HG03565 (cell line): ENCODE measurements around the gene IFI35.
"Not testable (repeated sequence)": the region's sequence is repeated elsewhere in the genome, so short reads cannot be mapped to it uniquely, and the experiment has no call there.

Experiments used
- ATAC-seq: cut with Tn5 transposase; IDR thresholded peaks from one replicate; pipeline ENCODE4 v1.9.1; 2021; ENCODE audit warnings: mild to moderate bottlenecking, moderate library complexity; ENCODE audit not compliant: unreplicated experiment

IFI35 gene

DNA sequence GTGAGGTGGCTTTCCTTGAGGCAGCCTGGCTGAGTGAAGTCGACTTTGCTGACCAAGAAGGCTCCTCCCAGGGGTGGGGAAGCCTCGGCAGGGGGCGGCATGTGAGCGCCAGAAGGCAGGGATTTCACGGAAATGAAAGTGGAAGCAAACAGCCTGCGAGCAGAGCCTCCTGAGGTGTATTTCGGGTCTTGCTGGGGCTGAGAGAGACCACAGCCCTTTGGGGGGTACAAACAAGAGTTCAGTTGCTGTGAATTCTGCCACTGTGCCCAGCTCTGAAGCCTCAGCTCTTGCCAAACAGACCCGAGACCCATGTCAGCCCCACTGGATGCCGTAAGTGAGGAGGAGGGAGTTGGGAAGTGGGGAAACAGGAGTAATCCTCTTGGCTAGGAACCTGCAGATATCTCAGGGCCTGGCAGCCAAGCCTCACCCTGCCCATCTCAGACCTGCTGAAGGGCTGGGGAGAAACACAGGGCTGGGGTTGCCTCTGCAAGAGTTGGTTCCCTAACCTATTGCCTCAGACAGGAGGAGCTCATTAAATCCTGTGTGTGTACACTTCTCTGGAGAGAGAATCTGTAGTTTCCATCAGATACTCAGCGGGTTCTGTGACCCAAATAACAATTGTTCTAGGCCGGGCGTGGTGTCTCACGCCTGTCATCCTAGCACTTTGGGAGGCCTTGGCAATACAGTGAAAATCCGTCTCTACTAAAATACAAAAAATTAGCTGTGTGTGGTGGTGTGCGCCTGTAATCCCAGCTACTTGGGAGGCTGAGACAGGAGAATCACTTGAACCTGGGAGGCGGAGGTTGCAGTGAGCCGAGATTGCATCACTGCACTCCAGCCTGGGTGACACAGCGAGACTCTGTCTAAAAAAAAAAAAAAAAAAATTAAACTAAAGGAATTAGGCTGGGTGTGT lies at the start of gene IFI35:
TSS of gene IFI35 (plus strand) at position 146 of the 913 bp plus-strand sequence. CDS start at position 310, 164 bp downstream.
- peak; percentile 80 for ATAC-seq

DNA sequence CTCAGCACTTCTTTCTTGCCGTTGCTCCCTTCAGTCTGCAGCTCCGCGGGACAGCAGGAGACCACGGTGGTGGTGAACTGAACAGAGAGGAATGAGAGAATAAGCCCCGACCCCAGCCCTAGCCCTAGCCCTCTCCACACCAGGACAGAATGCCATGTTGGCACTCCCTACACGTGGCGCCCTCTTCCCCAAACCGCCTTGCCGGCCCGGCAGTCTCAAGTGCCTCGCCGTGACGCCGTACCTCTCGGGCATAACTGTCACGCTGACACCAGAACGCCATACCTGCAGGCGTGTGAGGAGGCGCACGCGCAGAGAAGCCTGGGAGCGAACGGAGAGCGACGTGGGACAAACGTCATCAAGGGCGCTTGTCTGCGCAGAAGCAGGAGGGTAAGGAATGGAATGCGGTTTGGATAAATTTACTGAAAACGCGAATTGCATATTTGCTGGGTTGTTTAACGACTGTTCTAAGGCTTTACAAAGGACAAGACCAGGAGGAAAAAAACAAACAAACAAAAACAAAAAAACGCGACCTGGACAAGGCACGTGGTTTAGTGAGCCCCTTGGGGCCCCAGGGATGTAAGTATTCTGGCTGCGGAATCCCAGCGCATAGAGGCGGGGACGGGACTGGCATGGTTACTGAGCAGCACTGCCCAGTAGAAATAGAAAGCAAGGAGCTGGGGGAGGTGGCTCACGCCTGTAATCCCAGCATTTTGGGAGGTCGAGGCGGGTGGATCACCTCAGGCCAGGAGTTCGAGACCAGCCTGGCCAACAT lies 42.2 kb upstream of the IFI35 start, which contains the start of gene AARSD1:
TSS of gene AARSD1 (minus strand) at position 294 of the 772 bp plus-strand sequence. CDS start at position 280, 14 bp downstream.
- ATAC-seq, result peak; percentile 80

DNA sequence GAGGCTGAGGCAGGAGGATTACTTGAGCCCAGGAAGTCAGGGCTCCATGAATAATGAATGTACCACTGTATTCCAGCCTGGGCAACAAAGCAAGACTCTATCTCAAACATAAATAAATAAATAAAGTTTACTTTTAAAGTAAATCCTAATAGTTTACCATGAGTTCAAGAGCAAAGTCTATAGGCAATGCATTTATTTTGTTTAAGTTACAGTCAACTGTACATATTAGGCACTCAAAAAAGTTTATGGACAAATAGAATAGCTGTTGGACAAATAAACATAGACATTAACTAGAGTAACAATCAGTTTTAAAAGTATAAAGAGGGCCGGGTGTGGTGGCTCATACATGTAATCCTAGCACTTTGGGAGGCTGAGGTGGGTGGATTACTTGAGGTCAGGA lies 38.7 kb upstream of the IFI35 start:
- no peak for ATAC-seq

DNA sequence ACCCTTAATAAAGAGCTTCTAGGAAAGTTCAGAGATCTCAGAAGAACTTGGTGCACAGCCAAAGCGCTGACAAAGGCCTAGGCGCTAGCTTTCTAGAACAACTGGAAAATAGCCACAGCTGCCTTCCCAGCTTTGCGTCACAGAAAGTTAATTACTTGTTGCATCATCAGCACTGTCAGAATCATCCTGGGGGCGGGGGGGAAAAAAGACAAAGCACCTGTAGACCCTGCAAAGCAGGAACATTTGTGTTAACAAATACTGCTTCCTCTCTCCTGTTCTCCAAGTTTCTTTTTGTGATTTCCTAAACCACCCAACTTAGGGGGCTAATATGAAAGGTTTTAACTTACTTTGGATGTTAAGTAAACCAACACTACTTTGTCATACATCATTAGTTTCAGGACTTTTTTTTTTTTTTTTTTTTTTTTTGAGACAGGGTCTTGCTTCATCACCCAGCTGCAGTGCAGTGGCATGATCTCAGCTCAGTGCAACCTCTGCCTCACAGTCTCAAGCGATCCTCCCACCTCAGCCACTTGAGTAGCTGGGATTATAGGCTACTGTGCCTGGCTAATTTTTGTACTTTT lies 37.5 kb upstream of the IFI35 start:
- ATAC-seq, result no peak

DNA sequence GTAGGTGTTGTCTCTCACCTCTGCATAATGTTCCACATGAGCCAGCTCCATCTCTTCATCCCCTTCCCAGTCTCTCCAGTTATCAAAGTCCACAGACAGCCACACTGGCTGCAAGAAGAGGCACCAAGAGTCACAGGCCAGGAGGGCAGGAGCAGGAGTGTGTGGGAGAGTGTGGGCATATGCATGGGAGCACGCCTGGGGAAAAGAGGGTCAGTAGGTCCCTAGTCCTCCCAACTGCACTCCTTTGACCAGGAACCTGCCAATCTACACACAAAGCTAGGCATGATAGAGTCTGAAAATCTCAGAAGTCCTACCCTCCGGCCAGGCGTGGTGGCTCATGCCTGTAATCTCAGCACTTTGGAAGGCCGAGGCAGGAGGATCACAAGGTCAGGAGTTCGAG lies 35.0 kb upstream of the IFI35 start:
- ATAC-seq, result no peak

DNA sequence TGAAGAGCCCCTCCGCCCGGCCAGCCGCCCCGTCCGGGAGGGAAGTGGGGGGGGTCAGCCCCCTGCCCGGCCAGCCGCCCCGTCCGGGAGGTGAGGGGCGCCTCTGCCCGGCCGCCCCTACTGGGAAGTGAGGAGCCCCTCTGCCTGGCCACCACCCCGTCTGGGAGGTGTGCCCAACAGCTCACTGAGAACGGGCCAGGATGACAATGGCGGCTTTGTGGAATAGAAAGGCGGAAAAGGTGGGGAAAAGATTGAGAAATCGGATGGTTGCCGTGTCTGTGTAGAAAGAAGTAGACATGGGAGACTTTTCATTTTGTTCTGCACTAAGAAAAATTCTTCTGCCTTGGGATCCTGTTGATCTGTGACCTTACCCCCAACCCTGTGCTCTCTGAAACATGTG lies 33.3 kb upstream of the IFI35 start:
- ATAC-seq, result not testable (repeated sequence)

DNA sequence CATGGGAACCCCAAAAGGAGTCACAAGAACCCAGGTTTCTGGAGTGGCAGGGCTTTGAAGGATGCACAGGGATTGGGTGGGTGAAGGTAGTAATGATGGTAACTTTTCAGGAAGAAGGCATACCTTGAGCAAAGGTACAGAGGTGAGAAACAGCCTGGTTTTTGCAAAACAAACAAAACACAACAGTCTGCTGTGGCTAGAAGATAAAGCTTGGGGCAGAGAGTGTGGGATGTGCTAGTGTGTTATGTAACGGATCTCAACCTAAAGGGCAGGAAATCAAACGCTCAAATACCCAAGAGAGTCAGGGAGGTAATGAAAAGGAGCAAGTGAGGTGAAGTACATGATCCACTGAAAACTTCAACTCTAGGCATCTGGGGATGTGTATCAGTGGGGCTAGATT lies 31.3 kb upstream of the IFI35 start:
- no peak for ATAC-seq

DNA sequence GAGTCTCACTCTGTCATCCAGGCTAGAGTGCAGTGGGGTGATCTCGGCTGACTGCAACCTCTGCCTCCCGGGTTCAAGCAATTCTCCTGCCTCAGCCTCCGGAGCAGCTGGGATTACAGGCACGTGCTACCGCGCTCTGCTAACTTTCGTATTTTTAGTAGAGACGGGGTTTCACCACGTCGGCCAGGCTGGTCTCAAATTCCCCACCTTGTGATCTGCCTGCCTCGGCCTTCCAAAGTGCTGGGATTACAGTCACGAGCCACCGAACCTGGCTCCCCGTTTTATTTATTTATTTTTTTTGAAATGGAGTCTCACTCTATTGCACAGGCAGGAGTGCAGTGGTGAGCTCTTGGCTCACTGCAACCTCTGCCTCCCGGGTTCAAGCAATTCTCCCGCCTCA lies 30.9 kb upstream of the IFI35 start:
- not testable (repeated sequence) for ATAC-seq

DNA sequence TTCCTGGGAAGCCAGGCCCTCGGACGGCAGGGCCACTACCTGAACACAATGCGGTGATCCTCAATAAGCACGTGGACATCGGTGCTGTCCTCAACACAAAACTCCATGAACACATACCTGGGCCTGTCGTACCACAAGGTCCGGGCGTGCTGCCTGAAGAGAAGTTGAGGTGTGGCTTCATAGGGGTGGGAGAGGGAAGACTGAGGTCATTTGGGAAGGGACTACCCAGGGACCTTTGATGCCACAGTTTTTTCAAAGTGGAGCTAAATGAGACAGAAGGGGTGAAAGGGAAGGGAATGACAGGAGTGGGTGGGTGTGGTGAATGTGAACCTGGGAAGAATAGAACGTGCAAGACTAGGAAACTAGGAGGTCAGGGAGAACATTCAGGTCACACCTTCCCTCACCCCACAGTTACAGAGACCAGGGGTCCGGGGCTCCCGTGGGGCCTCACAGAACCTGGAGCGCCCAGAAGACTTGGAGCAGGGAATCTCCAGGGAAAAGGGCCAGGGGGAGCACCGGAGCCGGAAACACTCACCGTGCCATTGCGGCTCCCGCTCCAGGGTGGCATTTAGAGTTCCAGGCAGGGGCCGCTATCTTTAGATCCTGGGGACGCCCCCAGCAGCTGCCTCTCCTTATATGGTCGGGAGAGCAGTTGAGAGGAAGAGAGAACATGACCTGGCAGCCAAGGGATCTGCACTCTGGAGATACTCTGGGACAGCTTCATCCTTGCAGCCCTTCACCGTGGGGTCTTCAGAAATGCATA lies 26.9 kb upstream of the IFI35 start, which contains the start of gene PTGES3L:
TSS of gene PTGES3L (minus strand) at position 570 of the 763 bp plus-strand sequence. CDS start at position 543, 27 bp downstream.
- ATAC-seq, result peak; percentile 27

DNA sequence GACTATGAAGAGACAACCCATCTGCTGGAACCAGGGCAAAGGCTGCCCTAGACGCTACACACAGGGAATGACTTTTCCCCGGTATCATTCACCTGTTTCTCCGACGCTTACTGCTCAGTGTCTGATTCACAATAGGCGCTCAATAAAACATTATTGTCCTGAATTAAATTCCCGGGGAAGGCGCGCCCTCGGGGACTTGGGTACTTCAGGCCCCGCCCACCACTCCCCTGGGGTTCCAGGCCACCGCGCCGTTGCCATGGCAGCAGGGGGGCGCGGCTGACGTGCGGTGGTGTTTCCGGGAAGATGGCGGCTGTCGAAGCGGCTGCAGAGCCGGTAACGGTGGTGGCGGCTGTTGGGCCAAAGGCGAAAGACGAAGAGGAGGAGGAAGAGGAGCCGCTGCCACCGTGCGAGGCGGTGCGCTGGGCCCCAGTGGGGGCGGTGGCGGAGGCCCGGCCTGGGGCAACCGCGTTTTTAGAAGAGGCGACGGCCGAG lies 26.3 kb upstream of the IFI35 start, which contains the start of gene RUNDC1:
TSS of gene RUNDC1 (plus strand) at position 292 of the 492 bp plus-strand sequence. CDS start at position 304, 12 bp downstream.
- ATAC-seq, result peak; percentile 42

DNA sequence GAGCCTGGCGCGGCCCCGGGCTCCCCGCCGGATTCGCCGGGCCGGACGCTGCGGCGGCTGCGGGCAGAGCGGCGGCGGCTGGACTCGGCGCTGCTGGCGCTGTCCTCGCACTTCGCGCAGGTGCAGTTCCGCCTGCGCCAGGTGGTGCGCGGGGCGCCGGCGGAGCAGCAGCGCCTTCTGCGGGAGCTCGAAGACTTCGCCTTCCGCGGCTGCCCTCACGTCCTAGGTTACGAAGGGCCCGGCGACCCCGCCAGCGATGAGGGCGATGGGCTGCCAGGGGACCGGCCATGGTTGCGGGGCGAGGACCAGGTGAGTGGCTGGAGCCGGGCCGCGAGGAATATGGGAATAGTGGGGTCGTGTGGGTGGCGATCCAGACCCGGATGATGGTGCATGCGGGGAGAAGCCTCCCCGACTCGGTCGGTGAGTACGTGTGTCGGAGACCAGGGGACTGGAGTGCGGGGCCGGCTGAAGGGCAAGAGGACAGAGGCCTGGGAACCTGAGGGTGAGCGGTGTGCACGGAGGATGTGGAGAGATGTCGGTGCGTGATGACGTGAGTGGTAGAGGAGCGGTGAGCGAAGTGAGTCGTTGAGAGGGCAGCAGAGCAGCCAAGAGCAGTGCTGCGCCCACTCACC lies 25.7 kb upstream of the IFI35 start:
- peak; percentile 29 for ATAC-seq

DNA sequence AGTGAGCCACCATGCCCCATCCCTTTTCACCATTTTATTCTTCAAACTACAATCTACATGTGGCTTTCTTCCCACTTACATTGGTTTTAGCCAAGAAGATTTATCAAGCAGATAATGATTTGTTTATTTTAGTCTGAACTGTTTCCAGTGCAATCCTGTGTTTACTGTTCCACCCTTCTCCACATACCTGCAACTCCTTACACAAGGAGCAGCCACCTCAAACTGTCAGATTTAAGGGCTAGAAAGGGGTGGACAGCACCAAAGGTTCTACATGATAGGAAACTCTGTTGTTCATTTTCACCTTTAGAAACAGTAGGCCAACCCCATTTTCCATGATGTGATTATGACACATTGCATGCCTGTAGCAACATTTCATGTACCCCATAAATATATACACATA lies 24.3 kb upstream of the IFI35 start:
- no peak for ATAC-seq

DNA sequence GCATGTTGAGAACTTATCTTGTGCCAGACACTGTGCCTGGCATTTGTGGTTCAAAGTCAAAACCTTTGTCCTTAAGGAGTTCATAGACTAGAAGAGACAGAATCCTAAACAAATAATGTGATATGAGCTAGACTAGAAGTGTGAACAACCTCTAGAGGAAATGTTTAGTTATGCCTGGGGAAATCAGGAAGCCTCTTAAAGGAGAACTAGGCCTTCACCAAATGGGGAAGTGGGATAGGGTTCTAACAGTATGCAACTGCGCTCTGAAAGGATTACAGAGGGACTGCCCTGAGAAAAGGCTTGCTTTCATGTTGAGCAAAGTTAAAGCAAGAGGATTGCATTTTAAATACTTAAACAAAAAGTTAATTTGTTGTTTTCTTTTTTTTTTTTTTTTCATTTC lies 21.4 kb upstream of the IFI35 start:
- peak; percentile 40 for ATAC-seq

DNA sequence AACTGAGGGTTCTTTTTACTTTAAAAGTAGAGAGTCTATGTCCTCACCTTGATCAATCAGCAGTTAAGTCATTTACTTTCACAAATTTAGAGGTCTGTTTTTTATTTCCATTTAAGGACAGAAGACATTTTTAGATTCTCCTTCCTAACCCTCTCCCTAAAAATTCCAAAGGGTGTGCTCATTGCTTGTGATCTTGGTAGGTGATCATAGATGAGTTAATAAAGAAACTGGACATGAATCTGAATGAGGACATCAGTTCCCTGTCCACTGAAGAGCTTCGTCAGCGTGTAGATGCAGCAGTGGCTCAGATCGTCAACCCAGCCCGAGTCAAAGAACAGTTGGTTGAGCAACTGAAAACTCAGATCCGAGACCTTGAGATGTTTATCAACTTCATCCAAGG lies 17.4 kb upstream of the IFI35 start:
- no peak for ATAC-seq

DNA sequence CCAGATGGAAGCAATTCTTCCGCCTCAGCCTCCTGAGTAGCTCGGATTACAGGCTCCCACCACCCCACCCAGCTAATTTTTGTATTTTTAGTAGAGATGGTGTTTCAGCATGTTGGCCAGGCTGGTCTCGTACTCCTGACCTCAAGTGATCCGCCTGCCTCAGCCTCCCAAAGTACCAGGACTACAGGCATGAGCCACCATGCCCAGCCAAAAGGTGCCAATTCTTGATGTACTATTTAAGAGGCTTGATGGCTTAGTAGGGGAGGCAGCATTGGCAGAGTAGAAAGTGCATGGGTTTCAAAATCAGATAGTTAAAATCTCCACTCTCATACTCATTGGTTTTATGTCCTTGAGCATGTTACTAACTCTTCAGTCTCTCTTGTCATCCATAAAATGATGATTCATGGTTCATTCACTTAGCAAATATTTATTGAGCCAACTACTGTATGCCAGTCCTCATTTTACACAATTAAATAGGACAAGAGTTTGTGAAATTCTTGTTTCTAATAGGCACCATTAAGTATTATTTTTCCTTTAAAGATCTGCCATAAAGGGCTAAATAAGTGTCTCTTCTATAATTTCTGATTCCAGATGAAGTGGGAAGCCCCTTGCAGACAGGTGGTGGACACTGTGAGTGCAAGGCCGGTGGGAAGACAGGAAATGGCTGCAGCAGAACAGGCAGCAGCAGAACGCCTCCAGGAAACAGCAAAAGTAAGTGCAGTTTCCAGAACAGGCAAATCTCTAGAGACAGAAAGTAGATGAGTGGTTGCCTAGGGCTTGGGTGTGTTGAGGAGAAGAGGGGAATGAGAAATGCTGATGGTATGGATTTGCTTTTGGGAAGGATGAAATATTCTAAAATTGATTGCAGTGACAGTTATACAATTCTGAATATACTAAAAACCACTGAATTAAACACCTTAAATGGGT lies 16.6 kb upstream of the IFI35 start:
- no peak for ATAC-seq

DNA sequence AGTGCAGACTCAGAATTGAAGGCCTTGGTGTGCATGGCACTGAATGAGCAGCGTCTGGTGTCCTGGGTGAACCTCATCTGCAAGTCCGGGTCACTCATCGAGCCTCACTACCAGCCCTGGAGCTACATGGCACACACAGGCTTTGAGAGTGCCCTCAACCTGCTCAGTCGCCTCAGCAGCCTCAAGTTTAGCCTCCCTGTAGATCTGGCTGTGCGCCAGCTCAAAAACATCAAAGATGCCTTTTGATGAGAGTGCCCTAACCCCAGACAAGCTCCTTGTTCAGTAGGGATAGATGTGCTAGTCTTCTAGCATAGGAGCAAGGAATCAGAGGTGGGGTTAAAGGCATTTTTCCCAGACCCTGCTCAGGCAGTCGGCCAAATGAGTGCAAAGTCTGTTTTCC lies 15.1 kb upstream of the IFI35 start:
- ATAC-seq, result no peak

DNA sequence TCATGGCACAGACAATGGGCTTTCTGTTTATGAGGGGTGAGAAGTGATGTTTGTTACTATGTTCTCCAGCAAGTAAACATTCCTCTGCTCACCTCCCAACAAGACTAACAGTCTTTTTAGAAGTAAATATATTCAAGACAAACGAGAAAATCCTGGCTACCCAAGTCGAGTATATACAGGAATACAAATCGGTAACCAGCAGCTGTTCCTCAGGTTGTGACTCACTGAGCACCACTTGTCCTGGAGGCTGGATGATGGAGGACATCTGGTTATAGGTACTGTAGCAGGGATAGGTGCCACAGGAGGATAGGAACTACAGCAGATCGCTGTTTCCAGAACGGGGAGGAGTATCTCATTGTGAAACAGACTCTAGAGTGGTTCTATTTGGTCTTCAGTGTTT lies 13.7 kb upstream of the IFI35 start:
- no peak for ATAC-seq

DNA sequence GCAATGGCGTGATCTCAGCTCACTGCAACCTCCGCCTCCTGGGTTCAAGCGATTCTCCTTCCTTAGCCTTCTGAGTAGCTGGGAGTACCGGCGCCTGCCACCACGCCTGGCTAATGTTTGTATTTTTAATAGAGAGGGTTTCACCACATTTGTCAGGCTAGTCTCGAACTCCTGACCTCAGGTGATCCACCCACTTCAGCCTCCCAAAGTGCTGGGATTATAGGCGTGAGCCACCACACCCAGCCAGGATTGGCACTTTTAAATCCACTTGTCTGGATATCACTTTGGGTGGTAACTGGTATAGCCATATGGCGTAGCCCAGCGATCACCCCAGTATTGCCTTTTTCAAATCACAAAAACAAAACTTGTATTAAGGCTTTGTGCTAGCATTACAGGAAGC lies 12.7 kb upstream of the IFI35 start:
- ATAC-seq, result not testable (repeated sequence)
